GM21367 (cell line): Measurements from ENCODE around the gene SH3BGRL2.
A peak's percentile ranks its signal among the peaks of the same experiment; 100 is the strongest.

ENCODE experiments used
- ATAC-seq: cut with Tn5 transposase; IDR thresholded peaks from one replicate; pipeline ENCODE4 v1.9.1; 2021; ENCODE audit not compliant: unreplicated experiment

The SH3BGRL2 gene

DNA sequence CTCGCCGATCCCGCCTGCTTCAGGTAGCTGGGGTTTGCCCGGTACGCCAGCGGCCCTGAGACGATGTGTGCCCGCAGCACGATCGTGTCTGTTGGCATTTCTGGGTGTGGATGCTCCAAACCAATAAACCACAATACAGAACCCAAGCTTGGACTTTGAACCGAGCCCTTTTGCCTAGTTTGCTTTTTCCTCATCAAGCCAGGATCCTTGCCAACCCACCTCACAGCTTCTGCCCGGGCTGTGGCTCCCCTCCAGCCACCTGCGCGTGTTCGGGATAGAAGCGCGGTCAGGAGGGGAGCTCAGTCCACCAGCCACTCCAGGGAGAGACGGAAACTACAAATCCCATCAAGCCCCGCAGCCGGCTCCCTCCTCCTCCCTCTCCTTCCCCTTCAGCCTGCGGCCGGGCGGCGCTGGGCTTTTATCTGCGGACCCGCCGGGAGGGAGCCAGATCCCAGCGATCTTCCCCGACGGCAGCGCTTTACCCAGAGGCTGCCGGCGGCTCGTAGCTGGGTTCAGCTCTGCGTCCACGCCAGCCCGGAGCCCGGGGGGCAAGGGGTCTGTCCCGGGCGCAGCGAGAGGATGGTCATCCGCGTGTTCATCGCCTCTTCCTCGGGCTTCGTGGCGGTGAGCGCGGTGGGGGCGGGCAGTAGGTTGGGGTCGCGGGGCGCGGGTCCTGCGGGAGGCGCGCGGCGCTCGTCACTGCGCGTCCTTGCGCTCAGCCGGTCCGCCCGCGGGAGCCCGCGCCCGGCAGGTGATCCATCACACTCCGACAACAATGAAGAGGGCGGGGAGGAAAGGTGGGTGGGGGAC, at the start of gene SH3BGRL2:
Gene SH3BGRL2 (plus strand): TSS at position 447 of the 810 bp plus-strand sequence. CDS start 133 bp downstream, at position 580.
- peak; percentile 77 for ATAC-seq

DNA sequence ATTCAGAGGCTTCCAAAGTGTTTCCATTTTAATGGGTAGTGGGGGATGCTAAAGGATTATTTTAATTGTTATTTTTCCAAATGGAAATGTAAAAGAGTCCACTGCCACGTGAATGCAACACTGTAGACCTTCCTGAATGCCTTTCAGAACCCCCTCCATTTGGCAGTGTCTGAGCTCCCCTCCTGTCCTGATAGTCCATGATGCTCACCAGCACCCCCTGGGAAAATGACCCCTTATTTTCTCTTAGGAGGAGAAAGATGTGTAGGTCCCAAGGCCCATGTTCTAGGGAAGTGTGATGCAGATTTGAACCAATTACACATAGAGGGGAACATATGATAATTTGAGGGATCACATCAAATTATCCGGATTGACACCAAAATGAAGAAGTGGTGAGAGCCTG, 46.8 kb upstream of the SH3BGRL2 start:
- ATAC-seq = no peak

GRCh38 chr6:79586548-79586947, 44.6 kb upstream of the SH3BGRL2 start:
- ATAC-seq = no peak

DNA sequence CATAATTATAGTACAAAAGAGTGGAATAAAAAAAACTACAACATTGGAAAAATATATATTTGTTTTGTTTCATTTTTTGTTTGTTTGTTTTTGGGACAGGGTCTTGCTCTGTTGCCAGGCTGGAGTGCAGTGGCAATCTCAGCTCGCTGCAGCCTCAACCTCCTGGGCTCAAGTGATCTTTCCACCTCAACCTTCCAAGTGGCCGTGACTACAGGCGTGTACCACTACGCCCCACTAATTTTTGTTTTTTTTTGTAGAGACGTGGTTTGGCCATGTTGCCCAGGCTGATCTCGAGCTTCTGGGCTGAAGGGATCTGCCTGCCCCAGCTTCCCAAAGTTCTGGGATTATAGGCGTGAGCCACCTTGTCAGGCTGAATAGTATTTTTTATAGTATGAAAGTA, 41.4 kb upstream of the SH3BGRL2 start:
- ATAC-seq = no peak

DNA sequence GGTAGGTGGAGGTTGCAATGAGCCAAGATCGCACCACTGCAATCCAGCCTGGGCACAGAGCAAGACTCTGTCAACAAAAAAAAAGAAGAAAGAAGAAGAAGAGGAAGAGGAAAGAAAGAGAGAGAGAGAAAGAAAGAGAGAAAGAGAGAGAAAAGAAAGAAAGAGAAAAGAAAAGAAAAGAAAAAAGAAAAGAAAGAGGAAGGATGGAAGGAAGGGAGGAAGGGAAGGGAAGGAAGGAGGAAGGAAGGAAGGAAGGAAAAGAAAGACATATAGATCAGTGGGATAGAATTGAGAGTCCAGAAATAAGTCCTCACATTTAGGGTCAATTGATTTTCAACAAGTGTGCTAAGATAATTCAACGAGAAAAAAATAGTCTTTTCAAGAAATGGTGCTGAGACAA, 34.0 kb upstream of the SH3BGRL2 start:
- no peak for ATAC-seq

DNA sequence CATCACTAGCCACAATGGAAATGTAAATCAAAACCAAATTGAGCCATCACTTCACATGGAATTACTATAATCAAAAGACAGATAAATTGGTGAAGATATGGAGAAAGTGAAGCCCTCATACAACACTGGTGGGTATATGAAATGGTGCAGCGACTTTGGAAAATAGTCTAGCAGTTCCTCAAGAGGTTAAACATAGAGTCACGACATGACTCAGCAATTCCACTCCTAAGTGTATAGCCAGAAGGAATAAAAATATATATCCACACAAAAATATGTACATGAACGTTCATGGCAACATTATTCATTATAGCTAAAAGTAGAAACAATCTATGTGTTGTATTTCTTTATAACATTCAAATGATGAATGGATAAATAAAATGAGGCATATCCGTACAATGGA, 33.1 kb upstream of the SH3BGRL2 start:
- ATAC-seq = no peak

- no peak for ATAC-seq
Observed at GRCh38 chr6:79599725-79600259, 31.3 kb upstream of the SH3BGRL2 start.

DNA sequence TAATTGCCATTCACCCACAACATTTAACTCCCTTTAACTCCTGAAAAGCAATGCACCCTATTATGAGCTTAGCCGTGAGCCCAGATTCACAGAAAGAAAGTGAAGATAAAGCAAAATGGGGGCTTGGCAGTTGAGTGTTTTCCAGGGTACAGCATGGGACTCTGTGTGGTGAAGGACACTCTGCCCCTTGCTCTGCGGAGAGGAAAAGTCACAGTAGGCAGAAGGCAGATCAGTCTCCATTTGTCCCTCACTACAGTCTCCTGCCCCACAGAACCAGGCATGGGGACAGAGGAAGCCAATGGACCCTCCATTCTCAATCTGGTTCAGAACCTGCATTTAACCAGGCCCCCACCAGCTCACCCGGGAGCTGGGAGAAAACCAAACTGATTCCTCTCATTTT, 30.8 kb upstream of the SH3BGRL2 start:
- no peak for ATAC-seq

DNA sequence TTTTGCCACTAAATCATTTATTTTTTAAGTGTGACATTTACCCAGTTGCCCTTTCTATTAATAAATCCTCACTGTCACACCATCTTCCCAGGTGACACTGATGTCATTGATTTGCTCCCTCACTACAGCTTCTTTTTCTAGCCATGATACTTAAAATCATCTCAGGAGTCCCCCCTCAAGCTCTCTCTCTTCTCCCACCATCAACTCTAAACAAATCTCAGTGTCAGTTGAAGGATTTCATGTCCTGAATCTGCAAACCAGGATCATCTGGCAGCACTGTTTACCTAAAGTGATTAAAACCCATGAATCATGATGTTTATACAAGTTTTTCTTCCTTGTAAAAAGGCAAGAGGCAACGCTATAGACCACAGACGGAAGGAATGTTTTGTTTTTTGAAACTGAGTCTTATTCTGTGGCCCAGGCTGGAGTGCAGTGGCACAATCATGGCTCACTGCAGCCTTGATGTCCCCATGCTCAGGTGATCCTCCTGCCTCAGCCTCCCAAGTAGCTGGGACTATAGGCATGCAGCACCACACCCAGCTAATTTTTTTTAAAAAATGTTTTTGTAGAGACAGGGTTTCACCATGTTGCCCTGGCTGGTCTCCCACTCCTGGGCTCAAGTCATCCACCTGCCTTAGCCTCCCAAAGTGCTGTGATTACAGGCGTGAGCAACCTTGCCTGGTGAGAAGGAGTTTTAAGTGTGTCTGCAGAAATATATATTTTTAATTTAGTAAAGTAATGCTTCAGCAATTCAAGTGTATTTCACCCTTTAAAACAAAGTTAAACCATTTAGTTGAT, 30.1 kb upstream of the SH3BGRL2 start:
- no peak for ATAC-seq

DNA sequence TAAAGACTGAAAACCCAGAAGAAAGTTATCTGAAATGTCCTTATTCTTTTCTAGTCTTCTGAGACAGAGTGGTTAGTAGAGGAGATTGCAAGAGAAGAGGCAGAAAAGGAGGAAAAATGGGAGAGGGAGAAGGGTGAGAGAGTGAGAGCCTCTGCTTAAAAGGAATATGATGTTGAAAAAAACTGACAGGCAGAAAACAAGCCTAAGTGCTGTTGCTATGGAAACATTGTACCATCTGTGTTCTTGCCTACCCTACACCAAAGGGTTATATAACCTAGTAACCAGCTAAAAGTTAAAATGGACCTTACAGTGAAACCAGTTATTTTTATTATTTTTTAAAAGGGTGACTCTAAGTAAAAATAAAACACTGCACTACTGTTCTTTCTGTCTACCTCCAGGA, 28.3 kb upstream of the SH3BGRL2 start:
- ATAC-seq = no peak

DNA sequence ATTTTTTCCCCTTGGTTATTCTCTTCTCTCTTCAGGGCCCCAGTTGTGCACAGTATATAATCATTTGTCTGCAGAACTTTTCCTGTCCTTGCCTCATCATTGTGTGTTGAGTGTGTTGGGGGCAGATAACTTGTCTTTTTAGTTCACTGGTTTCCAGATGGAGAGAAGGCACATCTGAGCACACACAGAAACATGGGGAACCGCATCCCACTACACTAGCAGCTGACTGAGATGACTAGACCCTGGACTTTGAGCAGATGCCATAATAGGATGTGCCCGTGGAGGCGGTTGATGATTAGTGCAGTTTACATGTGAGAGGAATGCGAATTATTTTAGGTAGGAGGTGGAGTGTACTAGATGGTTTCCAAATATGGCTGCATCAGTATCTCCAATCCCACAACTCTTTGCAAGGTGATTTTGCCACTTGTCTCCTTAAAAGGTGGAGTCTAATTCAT, 26.5 kb upstream of the SH3BGRL2 start:
- ATAC-seq = no peak

DNA sequence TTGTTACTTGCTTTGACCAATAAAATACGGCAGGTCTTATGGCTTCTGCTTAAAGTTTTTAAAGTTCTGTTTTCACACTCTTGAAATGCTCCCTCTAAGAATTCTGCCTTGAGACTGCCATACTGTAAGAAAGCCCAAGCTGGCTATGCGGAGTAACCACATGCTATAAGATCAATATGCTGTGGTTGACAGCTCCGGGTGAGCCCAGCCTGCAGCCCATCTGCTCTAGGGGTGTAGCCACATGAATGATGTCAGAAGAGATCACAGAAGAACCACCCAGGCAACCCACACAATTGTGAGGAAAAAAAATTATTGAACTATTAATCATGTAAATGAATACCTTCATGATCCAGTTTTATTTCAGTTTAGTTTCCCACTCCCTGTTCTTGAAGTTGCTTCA, 26.1 kb upstream of the SH3BGRL2 start:
- no peak for ATAC-seq

DNA sequence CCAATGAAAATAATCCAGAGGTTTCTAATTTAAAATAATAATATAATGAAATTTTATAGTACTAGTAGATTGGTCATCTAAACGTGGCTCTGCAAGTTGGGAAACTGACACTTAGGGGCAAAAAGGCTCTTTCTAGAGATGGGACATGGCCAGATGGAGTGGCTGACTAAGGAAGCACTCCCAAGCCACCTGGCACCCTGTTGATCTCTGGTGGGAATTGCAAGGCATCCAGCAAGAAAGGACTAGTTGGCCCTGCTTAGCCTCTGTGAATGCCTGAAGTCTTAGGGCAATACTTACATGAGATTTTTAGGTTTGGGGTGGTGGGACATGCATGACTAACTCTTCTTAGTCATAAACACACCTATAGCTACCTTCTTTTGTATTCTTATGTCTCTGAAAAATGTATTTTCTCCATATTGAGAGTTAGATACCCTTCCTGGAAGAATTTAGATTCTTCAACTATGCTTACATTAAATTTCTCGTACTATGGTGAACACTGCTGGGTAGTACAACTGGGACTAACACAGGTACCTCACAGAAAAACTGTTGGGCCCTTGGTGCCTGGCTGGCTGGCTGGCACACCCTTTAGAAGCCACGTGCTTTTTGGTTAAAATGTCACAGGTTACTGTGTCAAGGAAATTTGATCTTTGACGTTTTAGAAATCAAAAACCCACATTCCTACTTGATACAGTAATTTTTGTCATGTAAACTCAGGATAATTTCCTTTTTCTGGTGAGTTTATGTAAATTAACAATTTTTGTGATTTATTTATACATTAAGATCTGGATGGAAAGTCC, 25.0 kb upstream of the SH3BGRL2 start:
- no peak for ATAC-seq

DNA sequence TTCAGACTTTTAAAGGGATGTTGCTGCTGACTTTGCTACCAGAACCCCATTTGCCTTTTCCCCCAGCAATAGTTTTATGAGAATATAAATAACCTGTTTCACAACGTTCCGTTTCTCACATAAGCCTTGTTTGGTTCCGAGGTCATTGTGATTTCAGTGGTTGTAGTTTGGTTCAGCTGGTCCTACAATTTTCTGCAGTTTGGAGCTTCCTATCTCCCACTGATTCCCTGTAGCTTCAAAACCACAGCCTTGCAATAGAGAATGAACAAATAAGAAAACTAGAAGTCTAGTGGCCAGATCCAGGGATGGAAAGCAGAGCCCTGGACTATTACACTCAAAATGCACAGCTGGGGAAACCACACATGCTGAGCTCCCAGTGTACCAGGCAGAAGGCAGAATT, 24.1 kb upstream of the SH3BGRL2 start:
- ATAC-seq = no peak

DNA sequence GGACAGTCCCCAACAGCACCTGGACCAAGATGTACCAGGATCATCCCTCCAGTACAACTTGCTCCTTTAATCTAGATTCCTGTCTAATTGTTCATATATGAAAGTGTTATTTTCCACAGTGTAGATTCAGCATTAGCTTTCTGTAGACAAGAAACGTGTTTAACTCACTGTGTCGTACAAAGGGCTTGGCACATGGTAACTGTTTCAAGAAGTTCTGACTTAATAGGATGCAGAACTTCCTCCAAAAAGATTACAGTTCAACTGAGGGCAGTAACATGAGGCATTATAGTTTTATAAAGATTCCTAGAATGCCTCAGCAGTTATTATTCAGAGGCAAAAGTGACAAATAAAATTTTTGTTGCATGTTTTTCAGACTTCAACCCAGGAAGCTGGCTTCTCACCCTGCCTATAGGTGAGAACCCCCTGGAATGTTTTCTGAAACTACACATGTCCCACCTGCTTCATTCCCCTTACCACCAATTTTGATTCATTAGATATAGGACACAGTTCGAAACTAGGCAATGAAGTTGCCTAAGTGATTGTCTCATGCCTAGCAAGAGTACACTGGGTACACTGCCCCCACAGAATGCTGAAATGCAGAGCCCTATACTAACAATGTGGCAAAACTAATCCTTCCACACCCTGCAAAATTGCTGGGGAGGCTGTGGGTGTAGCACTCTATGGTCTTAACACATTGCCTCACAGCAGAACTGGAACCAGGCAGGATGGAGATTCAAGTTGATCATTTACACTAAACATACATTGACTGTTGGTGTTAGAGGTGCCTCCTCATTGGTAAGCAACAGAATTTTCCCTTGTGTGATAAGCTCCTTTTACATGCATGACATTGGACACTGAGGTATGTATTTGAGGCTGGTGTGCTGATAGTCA, 22.6 kb upstream of the SH3BGRL2 start:
- no peak for ATAC-seq

DNA sequence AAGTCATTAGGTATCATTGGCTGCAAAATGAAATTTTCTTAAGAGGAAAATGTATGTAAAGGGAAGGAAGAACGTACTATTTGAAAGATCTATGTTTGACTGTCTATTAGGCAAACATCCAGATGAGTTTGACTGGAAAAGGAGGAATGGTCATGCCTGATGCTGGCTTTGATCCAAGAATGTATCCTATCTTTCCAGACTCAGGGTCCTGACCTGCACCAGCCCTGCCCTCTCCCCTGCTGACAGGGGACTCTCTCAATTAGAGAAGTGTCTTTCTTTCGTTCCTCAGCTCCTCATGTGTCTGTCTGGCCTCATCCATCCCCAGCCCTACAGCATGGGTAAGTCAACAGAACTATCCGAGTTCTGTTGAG, 21.9 kb upstream of the SH3BGRL2 start:
- no peak for ATAC-seq

DNA sequence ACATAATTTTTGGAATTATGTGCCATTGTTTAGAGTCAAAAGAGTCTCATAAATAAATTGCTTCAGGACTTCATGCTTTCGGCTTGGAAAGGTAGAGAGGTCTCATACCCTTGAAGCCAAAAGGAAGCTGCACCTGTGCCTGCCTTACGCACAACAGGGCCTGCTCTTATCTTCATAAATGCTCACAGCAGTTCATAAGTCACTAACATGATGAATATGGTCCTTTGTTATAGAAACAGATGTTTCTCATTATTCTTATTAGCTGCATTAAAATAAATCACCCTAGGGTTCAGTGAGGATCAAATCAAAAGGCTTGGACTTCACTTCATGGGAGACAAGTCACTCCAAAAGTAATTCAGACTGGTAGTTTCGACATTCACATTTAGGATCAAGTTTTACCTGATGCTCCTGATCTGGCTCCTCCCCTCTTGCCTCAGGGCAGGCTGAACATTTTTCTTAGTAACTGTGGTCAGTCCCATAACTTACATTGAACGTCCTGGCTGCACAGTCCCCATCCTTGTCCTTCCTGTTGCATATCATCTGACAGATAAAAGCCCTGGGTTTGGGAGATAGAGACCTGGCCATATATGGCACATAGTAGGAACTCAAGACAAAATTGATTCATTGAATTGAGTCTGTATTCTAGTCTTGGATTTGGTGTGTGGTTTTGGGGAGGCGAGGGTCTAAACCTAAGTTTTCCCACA, 20.7 kb upstream of the SH3BGRL2 start:
- no peak for ATAC-seq

DNA sequence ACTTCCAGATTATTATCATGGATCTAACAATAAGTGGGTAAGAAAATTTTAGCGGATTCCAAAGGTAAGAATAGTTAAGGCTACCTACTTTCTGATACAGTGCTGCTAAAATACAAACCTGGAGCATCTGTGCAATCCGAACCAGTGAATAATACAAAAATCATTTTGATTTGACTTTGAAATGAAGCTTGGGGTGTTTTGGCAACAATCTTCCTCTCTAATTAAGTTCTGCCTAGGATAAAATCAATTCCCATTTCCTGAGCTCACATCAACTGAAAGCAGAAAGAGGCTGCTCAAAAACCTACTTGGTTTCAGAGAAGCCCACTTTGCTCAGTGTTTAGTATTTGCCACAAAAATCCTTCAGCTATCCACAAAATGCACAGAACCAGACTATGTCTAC, 18.7 kb upstream of the SH3BGRL2 start:
- ATAC-seq = no peak

- ATAC-seq = no peak
Observed at GRCh38 chr6:79612918-79613317, 18.2 kb upstream of the SH3BGRL2 start.

GRCh38 chr6:79613912-79614311, 17.2 kb upstream of the SH3BGRL2 start:
- no peak for ATAC-seq
